Measurements from ENCODE around the gene ZSCAN29. TPM values are rescaled to one million over a fixed set of nuclear protein-coding genes. Genes with fewer than 3 reads are reported as not detected.

The ZSCAN29 gene
- total RNA-seq, 1 donor from 2014 or later = 32.9 TPM

DNA sequence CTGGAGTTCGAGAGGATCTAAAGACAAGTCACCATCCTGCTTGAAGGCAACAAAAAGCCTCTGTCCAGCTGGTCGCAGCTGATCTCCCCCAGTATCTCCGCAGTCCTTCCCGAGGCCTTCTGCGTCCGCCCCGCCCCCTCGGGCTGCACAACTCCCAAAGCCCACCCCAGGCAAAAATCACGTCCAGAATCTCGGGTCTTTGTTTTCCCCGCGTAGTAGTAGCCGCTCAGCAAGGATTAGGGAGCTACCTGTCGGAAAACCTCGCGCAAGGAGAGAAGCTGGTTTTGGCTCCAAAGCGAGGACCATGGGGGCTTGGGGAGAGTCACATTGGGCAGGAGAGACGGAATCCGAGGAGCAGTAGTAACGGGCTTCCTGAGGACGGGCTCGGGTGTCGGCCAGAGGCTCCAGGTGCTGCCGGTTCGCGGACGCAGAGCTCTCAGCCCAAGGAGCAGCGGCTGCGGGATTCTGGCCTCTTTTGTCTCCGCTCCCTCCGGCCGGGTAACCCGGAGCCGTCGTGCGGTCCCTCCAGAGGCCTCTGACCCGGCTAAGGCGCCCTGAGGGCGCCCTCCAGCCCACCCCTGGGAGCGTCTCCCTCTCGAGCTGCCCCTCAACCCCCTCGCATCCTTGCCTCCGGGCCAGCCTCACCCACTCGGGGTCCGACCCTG is 401 bp downstream of the ZSCAN29 start:
- DNase-seq (ENCODE audit: low read depth) (peak; percentile 19), FAIRE-seq (no peak)
- H3K36me3 ChIP-seq (ENCODE audit: control insufficient read depth, insufficient read depth, low read length) = peaks cover 9% of the 10 kb centered on the region

GRCh38 chr15:43361313-43361903 is 9.4 kb downstream of the ZSCAN29 start:
- DNase-seq (ENCODE audit: low read depth) (no peak), FAIRE-seq (no peak)
- no peak overlapping the region for H3K4me3 ChIP-seq (ENCODE audit: low read depth, low read length)
- TF ChIP-seq, protein P1, sequence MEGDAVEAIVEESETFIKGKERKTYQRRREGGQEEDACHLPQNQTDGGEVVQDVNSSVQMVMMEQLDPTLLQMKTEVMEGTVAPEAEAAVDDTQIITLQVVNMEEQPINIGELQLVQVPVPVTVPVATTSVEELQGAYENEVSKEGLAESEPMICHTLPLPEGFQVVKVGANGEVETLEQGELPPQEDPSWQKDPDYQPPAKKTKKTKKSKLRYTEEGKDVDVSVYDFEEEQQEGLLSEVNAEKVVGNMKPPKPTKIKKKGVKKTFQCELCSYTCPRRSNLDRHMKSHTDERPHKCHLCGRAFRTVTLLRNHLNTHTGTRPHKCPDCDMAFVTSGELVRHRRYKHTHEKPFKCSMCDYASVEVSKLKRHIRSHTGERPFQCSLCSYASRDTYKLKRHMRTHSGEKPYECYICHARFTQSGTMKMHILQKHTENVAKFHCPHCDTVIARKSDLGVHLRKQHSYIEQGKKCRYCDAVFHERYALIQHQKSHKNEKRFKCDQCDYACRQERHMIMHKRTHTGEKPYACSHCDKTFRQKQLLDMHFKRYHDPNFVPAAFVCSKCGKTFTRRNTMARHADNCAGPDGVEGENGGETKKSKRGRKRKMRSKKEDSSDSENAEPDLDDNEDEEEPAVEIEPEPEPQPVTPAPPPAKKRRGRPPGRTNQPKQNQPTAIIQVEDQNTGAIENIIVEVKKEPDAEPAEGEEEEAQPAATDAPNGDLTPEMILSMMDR (IDR thresholded peaks at IDR 0.05; ENCODE audit: insufficient read depth, low read length, severe bottlenecking) = no peak
- no peaks in the 10 kb centered on the region for H3K27me3 ChIP-seq (ENCODE audit: control insufficient read depth, insufficient read depth, low read length)
- H3K36me3 ChIP-seq (ENCODE audit: control insufficient read depth, insufficient read depth, low read length) = peaks cover 14% of the 10 kb centered on the region

More for the DNA sequence above, 401 bp downstream of the ZSCAN29 start:
- H3K4me3 ChIP-seq (ENCODE audit: low read depth, low read length) = peak overlapping the region; percentile 94
- TF ChIP-seq, protein P1 (IDR thresholded peaks at IDR 0.05; ENCODE audit: insufficient read depth, low read length, severe bottlenecking) = no peak
- no peaks in the 10 kb centered on the region for H3K27me3 ChIP-seq (ENCODE audit: control insufficient read depth, insufficient read depth, low read length)

DNA sequence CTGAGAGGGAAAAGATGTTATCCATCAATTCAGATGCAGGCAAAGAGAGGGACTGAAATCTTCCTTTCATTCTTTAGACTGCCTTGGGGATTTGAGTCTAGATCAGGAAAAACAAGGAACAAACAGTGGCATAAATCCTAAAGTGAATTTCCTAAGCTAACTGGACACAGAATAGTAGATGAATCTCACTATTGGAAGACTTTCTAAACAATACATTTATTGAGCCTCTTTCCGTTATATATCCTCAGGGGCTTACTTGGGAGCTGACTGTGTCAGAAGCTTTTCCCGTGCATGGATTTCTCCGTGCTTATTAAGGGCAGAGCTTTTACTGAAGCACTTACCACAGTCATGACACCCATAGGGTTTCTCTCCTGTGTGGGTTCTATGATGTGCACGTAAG is 10.0 kb downstream of the ZSCAN29 start:
- Histone ChIP-seq H3K4me3 (ENCODE audit: low read depth, low read length) (no peak overlapping the region), H3K27me3 (ENCODE audit: control insufficient read depth, insufficient read depth, low read length) (no peaks in the 10 kb centered on the region), H3K36me3 (ENCODE audit: control insufficient read depth, insufficient read depth, low read length) (peaks cover 11% of the 10 kb centered on the region)
- FAIRE-seq (no peak), DNase-seq (ENCODE audit: low read depth) (no peak)
- TF ChIP-seq, protein P1 (IDR thresholded peaks at IDR 0.05; ENCODE audit: insufficient read depth, low read length, severe bottlenecking) = no peak

DNA sequence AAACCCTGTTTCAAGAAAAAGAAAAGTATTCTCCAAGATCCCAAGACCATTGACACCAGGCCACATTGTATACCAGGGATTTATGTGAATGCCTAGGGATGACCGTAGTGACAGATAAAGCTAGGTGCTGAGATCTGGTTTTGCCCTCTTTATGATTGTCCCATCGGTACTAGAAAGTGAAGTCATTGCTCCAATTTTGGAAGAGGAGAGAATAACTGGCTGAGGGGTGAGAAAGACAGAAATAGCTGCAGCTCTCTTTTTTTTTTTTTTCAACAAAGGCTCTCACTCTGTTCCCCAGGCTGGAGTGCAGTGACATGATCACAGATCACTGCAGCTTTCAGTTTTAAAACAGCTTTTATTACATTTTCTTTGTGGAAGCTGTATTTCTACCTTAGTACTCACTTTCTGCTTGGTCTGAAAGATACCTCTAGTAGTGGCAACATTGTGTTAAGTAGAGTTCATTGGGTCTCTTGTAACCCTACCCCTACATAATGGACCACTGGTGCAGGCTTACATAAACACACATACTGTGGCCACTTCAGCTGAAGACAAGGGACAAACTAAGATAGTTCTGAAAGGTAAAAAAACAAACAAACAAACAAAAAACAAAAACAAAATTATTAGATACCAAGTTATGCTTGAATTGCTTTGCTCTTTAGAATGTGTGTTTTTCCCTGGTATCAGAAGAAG is 18.0 kb downstream of the ZSCAN29 start:
- FAIRE-seq (no peak), DNase-seq (ENCODE audit: low read depth) (no peak)
- TF ChIP-seq, protein P1 (IDR thresholded peaks at IDR 0.05; ENCODE audit: insufficient read depth, low read length, severe bottlenecking) = no peak
- H3K4me3 ChIP-seq (ENCODE audit: low read depth, low read length) = no peak overlapping the region
- no peaks in the 10 kb centered on the region for H3K27me3 ChIP-seq (ENCODE audit: control insufficient read depth, insufficient read depth, low read length)
- no peaks in the 10 kb centered on the region for H3K36me3 ChIP-seq (ENCODE audit: control insufficient read depth, insufficient read depth, low read length)

- no peaks in the 10 kb centered on the region for H3K36me3 ChIP-seq (ENCODE audit: control insufficient read depth, insufficient read depth, low read length)
- FAIRE-seq (no peak), DNase-seq (ENCODE audit: low read depth) (no peak)
- H3K27me3 ChIP-seq (ENCODE audit: control insufficient read depth, insufficient read depth, low read length) = no peaks in the 10 kb centered on the region
- H3K4me3 ChIP-seq (ENCODE audit: low read depth, low read length) = no peak overlapping the region
- TF ChIP-seq, protein P1 (IDR thresholded peaks at IDR 0.05; ENCODE audit: insufficient read depth, low read length, severe bottlenecking) = no peak
Measured at GRCh38 chr15:43347114-43347513, 23.7 kb downstream of the ZSCAN29 start.
